Measurements from ENCODE around the gene TMEM151B.

GRCh38 chr6:44271406-44271723 is 1.1 kb downstream of the TMEM151B start:
- TF ChIP-seq EZH2 (IDR thresholded peaks at IDR 0.05; ENCODE audit: borderline replicate concordance, low read depth, low read length, poor library complexity, severe bottlenecking) (no peak), CTCF (conservative IDR thresholded peaks at IDR 0.05; ENCODE audit: low read depth, low read length) (no peak)
